ENCODE measurements around the gene OR2S2. TPM values are rescaled to one million over a fixed set of nuclear protein-coding genes. Genes with fewer than 3 reads are reported as not detected.

Gene OR2S2
- total RNA-seq, 1 experiment from 2014 or later = not detected

DNA sequence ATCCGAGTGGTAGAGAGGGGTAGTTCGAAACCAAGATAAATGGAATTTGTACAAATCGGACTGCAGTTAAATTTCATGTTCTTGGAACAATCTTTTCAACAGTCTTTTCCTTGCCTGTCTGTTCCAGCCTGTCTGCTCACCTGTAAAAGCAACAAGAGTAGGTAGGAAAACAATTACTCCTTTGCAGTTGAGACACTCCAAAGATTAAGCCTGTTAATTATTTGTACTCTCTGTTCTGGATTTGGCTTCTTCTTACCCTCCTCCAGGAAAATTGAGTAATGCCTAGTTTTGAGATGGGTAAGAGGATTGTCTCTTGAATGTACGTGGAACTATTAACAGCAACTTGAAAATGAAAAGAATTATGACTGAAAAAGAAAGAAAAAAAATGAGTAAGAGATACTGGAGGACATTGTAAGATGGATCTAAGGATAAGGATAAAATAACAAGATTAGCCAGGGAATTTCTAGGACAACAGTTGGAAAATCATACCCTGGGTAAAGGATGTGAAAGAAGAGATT, 24.3 kb downstream of the OR2S2 start:
- H3F3A ChIP-seq (ENCODE audit: low read length, unreplicated experiment) = no peaks in the 10 kb centered on the region
- H3K9me2 ChIP-seq (replicated peaks; ENCODE audit: low read length) = no peaks in the 10 kb centered on the region
- no peak overlapping the region for H3K4me2 ChIP-seq (ENCODE audit: low read length)
- no peaks in the 10 kb centered on the region for H3K27me3 ChIP-seq (ENCODE audit: low read length)
- no peak for DNase-seq
- H4K20me1 ChIP-seq (ENCODE audit: low read length) = no peaks in the 10 kb centered on the region
- TF ChIP-seq, protein P1, sequence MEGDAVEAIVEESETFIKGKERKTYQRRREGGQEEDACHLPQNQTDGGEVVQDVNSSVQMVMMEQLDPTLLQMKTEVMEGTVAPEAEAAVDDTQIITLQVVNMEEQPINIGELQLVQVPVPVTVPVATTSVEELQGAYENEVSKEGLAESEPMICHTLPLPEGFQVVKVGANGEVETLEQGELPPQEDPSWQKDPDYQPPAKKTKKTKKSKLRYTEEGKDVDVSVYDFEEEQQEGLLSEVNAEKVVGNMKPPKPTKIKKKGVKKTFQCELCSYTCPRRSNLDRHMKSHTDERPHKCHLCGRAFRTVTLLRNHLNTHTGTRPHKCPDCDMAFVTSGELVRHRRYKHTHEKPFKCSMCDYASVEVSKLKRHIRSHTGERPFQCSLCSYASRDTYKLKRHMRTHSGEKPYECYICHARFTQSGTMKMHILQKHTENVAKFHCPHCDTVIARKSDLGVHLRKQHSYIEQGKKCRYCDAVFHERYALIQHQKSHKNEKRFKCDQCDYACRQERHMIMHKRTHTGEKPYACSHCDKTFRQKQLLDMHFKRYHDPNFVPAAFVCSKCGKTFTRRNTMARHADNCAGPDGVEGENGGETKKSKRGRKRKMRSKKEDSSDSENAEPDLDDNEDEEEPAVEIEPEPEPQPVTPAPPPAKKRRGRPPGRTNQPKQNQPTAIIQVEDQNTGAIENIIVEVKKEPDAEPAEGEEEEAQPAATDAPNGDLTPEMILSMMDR (conservative IDR thresholded peaks at IDR 0.05; ENCODE audit: low read depth, low read length) = no peak
- TF ChIP-seq EZH2phosphoT487 (IDR thresholded peaks at IDR 0.05; ENCODE audit: borderline replicate concordance, low read length) (no peak), EZH2 (IDR thresholded peaks at IDR 0.05; ENCODE audit: low read length, unreplicated experiment) (no peak)
- no peak overlapping the region for H2AFZ ChIP-seq (ENCODE audit: low read length)
- intact Hi-C loops (cut with micrococcal nuclease) = no loop called here
- no peaks in the 10 kb centered on the region for H3K4me1 ChIP-seq (ENCODE audit: insufficient read depth, low read length)
- H3K9ac ChIP-seq (ENCODE audit: low read length) = no peak overlapping the region
- BruUV-seq (replicated peaks) = no TSS peak
- no peaks in the 10 kb centered on the region for H3K36me3 ChIP-seq (ENCODE audit: low read depth, low read length)
- no peaks in the 10 kb centered on the region for H3K79me2 ChIP-seq (ENCODE audit: low read length)
- POLR2A ChIA-PET (ENCODE audit: unreplicated experiment) = no interaction called here
- no peak overlapping the region for H3K4me3 ChIP-seq (ENCODE audit: low read length)
- no peaks in the 10 kb centered on the region for H3K9me3 ChIP-seq (ENCODE audit: low read length)
- CTCF ChIA-PET = no interaction called here
- no peak for ATAC-seq
- no peak overlapping the region for H3K27ac ChIP-seq (ENCODE audit: low read length)

DNA sequence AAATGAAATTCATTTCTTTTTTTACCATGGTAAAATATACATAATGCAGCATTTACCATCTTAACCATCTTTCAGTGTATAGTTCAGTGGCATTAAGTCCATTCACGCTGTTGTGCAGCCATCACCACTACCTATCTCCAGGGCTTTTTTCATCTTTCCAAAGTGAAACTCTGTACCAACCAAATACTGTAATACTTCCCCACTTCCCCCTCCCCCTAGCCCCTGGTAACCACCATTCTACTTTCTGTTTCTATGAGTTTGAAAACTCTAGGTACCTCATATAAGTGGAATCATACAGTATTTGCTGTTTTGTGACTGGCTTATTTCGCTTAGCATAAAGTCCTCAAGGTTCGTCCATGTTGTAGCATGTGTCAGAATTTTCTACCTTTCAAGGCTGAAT, 25.2 kb downstream of the OR2S2 start:
- no peak for DNase-seq
- Histone ChIP-seq H3K27me3 (ENCODE audit: low read length) (no peaks in the 10 kb centered on the region), H3K9ac (ENCODE audit: low read length) (no peak overlapping the region), H3K36me3 (ENCODE audit: low read depth, low read length) (no peaks in the 10 kb centered on the region), H3K79me2 (ENCODE audit: low read length) (no peaks in the 10 kb centered on the region), H3K4me2 (ENCODE audit: low read length) (no peak overlapping the region), H3F3A (ENCODE audit: low read length, unreplicated experiment) (no peaks in the 10 kb centered on the region), H3K9me2 (replicated peaks; ENCODE audit: low read length) (no peaks in the 10 kb centered on the region), H3K4me1 (ENCODE audit: insufficient read depth, low read length) (no peaks in the 10 kb centered on the region), H4K20me1 (ENCODE audit: low read length) (no peaks in the 10 kb centered on the region), H3K27ac (ENCODE audit: low read length) (no peak overlapping the region), H3K4me3 (ENCODE audit: low read length) (no peak overlapping the region), H2AFZ (ENCODE audit: low read length) (no peak overlapping the region), H3K9me3 (ENCODE audit: low read length) (no peaks in the 10 kb centered on the region)
- BruUV-seq (replicated peaks) = no TSS peak
- POLR2A ChIA-PET (ENCODE audit: unreplicated experiment) = no interaction called here
- intact Hi-C loops (cut with micrococcal nuclease) = no loop called here
- no peak for ATAC-seq
- CTCF ChIA-PET = no interaction called here
- TF ChIP-seq EZH2phosphoT487 (IDR thresholded peaks at IDR 0.05; ENCODE audit: borderline replicate concordance, low read length) (no peak), EZH2 (IDR thresholded peaks at IDR 0.05; ENCODE audit: low read length, unreplicated experiment) (no peak)
- TF ChIP-seq, protein P1 (conservative IDR thresholded peaks at IDR 0.05; ENCODE audit: low read depth, low read length) = no peak

DNA sequence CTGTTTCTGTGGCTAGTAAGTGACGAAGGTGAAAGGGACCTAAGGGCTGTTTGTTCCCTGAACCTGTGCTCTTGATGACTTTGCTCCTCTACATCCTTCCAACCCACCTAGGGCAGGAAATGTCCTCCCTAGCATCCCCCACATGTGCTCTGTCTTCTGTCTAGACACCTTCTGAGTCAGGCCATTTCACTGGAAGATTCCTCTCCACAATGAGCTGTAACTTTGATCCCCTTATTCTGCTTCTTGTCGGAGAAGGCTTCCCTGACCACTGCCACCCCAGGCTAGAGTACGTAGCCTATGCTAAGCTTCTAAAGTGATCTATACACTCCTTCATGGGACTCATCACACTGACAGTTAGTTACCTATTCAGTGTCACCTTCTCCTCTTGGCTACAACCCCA, 27.0 kb downstream of the OR2S2 start:
- Histone ChIP-seq H3K9ac (ENCODE audit: low read length) (no peak overlapping the region), H2AFZ (ENCODE audit: low read length) (no peak overlapping the region), H3K9me3 (ENCODE audit: low read length) (no peaks in the 10 kb centered on the region), H3K4me2 (ENCODE audit: low read length) (no peak overlapping the region), H4K20me1 (ENCODE audit: low read length) (no peaks in the 10 kb centered on the region), H3K4me1 (ENCODE audit: insufficient read depth, low read length) (peaks cover 1% of the 10 kb centered on the region; the same call in 1 of the 2 replicates), H3K9me2 (replicated peaks; ENCODE audit: low read length) (no peaks in the 10 kb centered on the region), H3K79me2 (ENCODE audit: low read length) (no peaks in the 10 kb centered on the region), H3K27me3 (ENCODE audit: low read length) (no peaks in the 10 kb centered on the region), H3K27ac (ENCODE audit: low read length) (no peak overlapping the region), H3K36me3 (ENCODE audit: low read depth, low read length) (no peaks in the 10 kb centered on the region), H3F3A (ENCODE audit: low read length, unreplicated experiment) (no peaks in the 10 kb centered on the region), H3K4me3 (ENCODE audit: low read length) (no peak overlapping the region)
- DNase-seq = no peak
- ATAC-seq = no peak
- TF ChIP-seq EZH2 (IDR thresholded peaks at IDR 0.05; ENCODE audit: low read length, unreplicated experiment) (no peak), EZH2phosphoT487 (IDR thresholded peaks at IDR 0.05; ENCODE audit: borderline replicate concordance, low read length) (no peak)
- TF ChIP-seq, protein P1 (conservative IDR thresholded peaks at IDR 0.05; ENCODE audit: low read depth, low read length) = no peak
- BruUV-seq (replicated peaks) = no TSS peak
- POLR2A ChIA-PET (ENCODE audit: unreplicated experiment) = no interaction called here
- CTCF ChIA-PET = no interaction called here
- intact Hi-C loops (cut with micrococcal nuclease) = no loop called here
